ENCODE data around the gene HEPN1. TPM values are rescaled to one million over a fixed set of nuclear protein-coding genes. Genes with fewer than 3 reads are reported as not detected.

Gene HEPN1
- total and polyA plus RNA-seq, 2 of the 8 experiments (the other 6 are each of a cell fraction or from before 2014, with no cell fraction given) = not detected

DNA sequence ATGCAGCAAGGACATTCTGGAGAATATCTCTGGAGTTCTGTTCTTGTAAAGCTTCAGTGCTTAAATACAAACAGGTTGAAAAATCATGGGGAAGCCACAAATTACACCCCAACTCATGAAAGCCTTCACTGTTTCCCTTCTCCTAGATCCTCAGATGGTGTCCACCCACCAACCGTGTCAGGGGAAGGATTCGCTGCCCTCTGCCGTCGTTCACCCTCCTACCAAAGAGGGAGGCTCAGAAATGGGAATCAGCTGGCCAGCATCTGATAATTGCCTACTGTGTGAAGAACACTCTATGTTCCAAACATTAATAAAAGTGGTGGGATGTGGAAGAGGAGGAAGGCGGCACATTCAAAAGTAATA is 24.2 kb downstream of the HEPN1 start:
- H2AK5ac ChIP-seq (ENCODE audit: low read depth, low read length) = no peak overlapping the region
- no peak overlapping the region for H3K18ac ChIP-seq (ENCODE audit: extremely low read depth, low read length)
- no peak overlapping the region for H2BK120ac ChIP-seq (replicated peaks; ENCODE audit: low read depth, low read length)
- no peak overlapping the region for H2BK20ac ChIP-seq (ENCODE audit: low read length)
- H2BK15ac ChIP-seq (ENCODE audit: low read length) = no peak overlapping the region
- no peaks in the 10 kb centered on the region for H3K23me2 ChIP-seq (ENCODE audit: low read depth, low read length)
- H3K4ac ChIP-seq (replicated peaks; ENCODE audit: insufficient read length, low read depth, low read length) = no peak overlapping the region
- H2BK5ac ChIP-seq (ENCODE audit: low read depth, low read length) = no peak overlapping the region
- ChIA-PET CTCF (ENCODE audit: partially characterized antibody) (interaction anchor here (0.8 to 1.2 kb wide), 2 partner anchors 11 to 293 kb away, joined by 3 read pairs; no protein-coding TSS in a partner anchor), POLR2A (ENCODE audit: partially characterized antibody) (no interaction called here)
- H3K9me3 ChIP-seq (ENCODE audit: insufficient read depth in 2 of 2, low read depth in 1 of 2, low read length in 1 of 2) = no peaks in the 10 kb centered on the region
- DNase-seq (ENCODE audit: low read depth in 1 of 2, low spot score in 2 of 2) (no peak), FAIRE-seq (no peak)
- no peaks in the 10 kb centered on the region for H4K20me1 ChIP-seq (replicated peaks in 1 of 2; ENCODE audit: control insufficient read depth in 1 of 2, insufficient read depth in 2 of 2, low read length in 2 of 2)
- no peak overlapping the region for H4K5ac ChIP-seq (ENCODE audit: insufficient read length, low read depth, low read length)
- H2BK12ac ChIP-seq (ENCODE audit: low read depth, low read length) = no peak overlapping the region
- peaks cover 0 to 3% (median 0%) of the 10 kb centered on the region in 4 experiments; a peak in 1 of 7 replicates for H3K4me1 ChIP-seq (replicated peaks in 1 of 4; ENCODE audit: control insufficient read depth in 3 of 4, insufficient read depth in 4 of 4, low read length in 3 of 4)
- H4K91ac ChIP-seq (replicated peaks; ENCODE audit: insufficient read length, low read length) = no peak overlapping the region
- H3K23ac ChIP-seq (ENCODE audit: insufficient read length) = no peak overlapping the region
- no peak overlapping the region for H3K4me2 ChIP-seq (ENCODE audit: insufficient read depth in 1 of 2, low read depth in 2 of 2, low read length in 2 of 2)
- H3K4me3 ChIP-seq (ENCODE audit: extremely low read depth in 1 of 4, insufficient read depth in 2 of 4, low read depth in 3 of 4, low read length in 4 of 4) = no peak overlapping the region
- 0 out of 7 replicates have a peak, but pooled peaks cover 0 to 3% (median 0%) of the 10 kb centered on the region in 4 experiments for H3K27me3 ChIP-seq (replicated peaks in 1 of 4; ENCODE audit: control insufficient read depth in 3 of 4, extremely low read depth in 1 of 4, insufficient read depth in 3 of 4, low read length in 3 of 4)
- H3K79me2 ChIP-seq (ENCODE audit: control insufficient read depth in 1 of 2, insufficient read depth in 2 of 2, low read length in 2 of 2) = no peaks in the 10 kb centered on the region
- H4K8ac ChIP-seq (ENCODE audit: extremely low read depth, insufficient read depth, low read length) = no peak overlapping the region
- H3K9ac ChIP-seq (replicated peaks in 1 of 4; ENCODE audit: extremely low read depth in 1 of 4, low read depth in 3 of 4, low read length in 3 of 4) = no peak overlapping the region
- no peak overlapping the region for H3K27ac ChIP-seq (ENCODE audit: low read depth, low read length)
- H3K79me1 ChIP-seq (ENCODE audit: low read depth, low read length) = no peaks in the 10 kb centered on the region
- WGBS, 2 experiments (ENCODE audit: extremely low coverage in 1 of 2, insufficient coverage in 1 of 2, insufficient read length in 1 of 2, insufficient replicate concordance in 2 of 2, low coverage in 1 of 2, low lambda C conversion rate in 2 of 2, missing lambda C conversion rate in 1 of 2) = 69% methylated on average over 5 of the region's 5 CpGs; no CpG with 5 or more reads in 1 of the 2 experiments
- H2AFZ ChIP-seq (ENCODE audit: low read length) = no peak overlapping the region
- no peak overlapping the region for H3K14ac ChIP-seq (ENCODE audit: insufficient read length)
- H3K56ac ChIP-seq (replicated peaks; ENCODE audit: insufficient read length, low read depth, low read length) = no peak overlapping the region
- H3K36me3 ChIP-seq (ENCODE audit: control insufficient read depth in 2 of 4, insufficient read depth in 4 of 4, low read length in 3 of 4) = no peaks in the 10 kb centered on the region
- TF ChIP-seq SIRT6 (IDR thresholded peaks at IDR 0.05; ENCODE audit: low read length) (no peak), RAD21 (IDR thresholded peaks at IDR 0.05 in 1 of 2, conservative IDR thresholded peaks at IDR 0.05 in 1 of 2; ENCODE audit: low read depth in 2 of 2, low read length in 2 of 2) (no peak), BCL11A (IDR thresholded peaks at IDR 0.05; ENCODE audit: low read depth in 2 of 2, low read length in 2 of 2) (no peak), KDM4A (IDR thresholded peaks at IDR 0.05; ENCODE audit: low read depth, low read length, severe bottlenecking) (no peak), SAP30 (IDR thresholded peaks at IDR 0.05; ENCODE audit: insufficient read depth, insufficient replicate concordance, low read length) (no peak), RXRA (IDR thresholded peaks at IDR 0.05; ENCODE audit: insufficient read depth, low read depth, low read length) (no peak), JUN (IDR thresholded peaks at IDR 0.05; ENCODE audit: low read depth, low read length) (no peak), SUZ12 (IDR thresholded peaks at IDR 0.05; ENCODE audit: low read length) (no peak), KDM5A (IDR thresholded peaks at IDR 0.05; ENCODE audit: low read length) (no peak), SP4 (IDR thresholded peaks at IDR 0.05; ENCODE audit: low read length) (no peak), SP1 (IDR thresholded peaks at IDR 0.05; ENCODE audit: low read depth, low read length) (no peak), EGR1 (IDR thresholded peaks at IDR 0.05; ENCODE audit: borderline replicate concordance, low read depth, low read length) (no peak), BACH1 (IDR thresholded peaks at IDR 0.05; ENCODE audit: low read length) (no peak), HDAC2 (IDR thresholded peaks at IDR 0.05; ENCODE audit: borderline replicate concordance in 1 of 2, low read depth in 2 of 2, low read length in 2 of 2) (no peak), FOSL1 (IDR thresholded peaks at IDR 0.05; ENCODE audit: insufficient read depth, low read depth, low read length) (no peak)
